HEK293 (cell line): Measurements from ENCODE around the gene SMIM7.

Experiments
- ATF2 ChIP-seq: fragments of 450-650 bp; formaldehyde crosslinking; IDR thresholded peaks from 2 replicates; pipeline ENCODE4 v1.5.1; 2016; ENCODE audit warnings: missing biosample characterization, missing genetic modification characterization, low read depth
- CTCF ChIP-seq: fragments of 450-650 bp; formaldehyde crosslinking; IDR thresholded peaks from 2 replicates; pipeline ENCODE4 v1.5.1; 2016; ENCODE audit warnings: missing biosample characterization, missing genetic modification characterization
- PATZ1 ChIP-seq: fragments of 450-650 bp; formaldehyde crosslinking; IDR thresholded peaks from 2 replicates; pipeline ENCODE4 v1.5.1; 2016; ENCODE audit warnings: missing biosample characterization, missing genetic modification characterization
- REST ChIP-seq: fragments of 450-650 bp; formaldehyde crosslinking; IDR thresholded peaks from 2 replicates; pipeline ENCODE4 v1.5.1; 2016; ENCODE audit warnings: missing biosample characterization, missing genetic modification characterization
- TSHZ1 ChIP-seq: fragments of 450-650 bp; formaldehyde crosslinking; IDR thresholded peaks from 2 replicates; pipeline ENCODE4 v1.5.1; 2016; ENCODE audit warnings: missing biosample characterization, missing genetic modification characterization, borderline replicate concordance
- ZBTB8A ChIP-seq: fragments of 450-650 bp; formaldehyde crosslinking; IDR thresholded peaks from 2 replicates; pipeline ENCODE4 v1.5.1; 2016; ENCODE audit warnings: missing biosample characterization, missing genetic modification characterization
- ZNF132 ChIP-seq: fragments of 450-650 bp; formaldehyde crosslinking; IDR thresholded peaks from 2 replicates; pipeline ENCODE4 v1.5.1; 2017; ENCODE audit warnings: missing biosample characterization, missing genetic modification characterization, borderline replicate concordance
- ZNF18 ChIP-seq: fragments of 450-650 bp; formaldehyde crosslinking; IDR thresholded peaks from 2 replicates; pipeline ENCODE4 v1.5.1; 2016; ENCODE audit warnings: missing biosample characterization, missing genetic modification characterization
- ZNF366 ChIP-seq: fragments of 450-650 bp; formaldehyde crosslinking; conservative IDR thresholded peaks from 2 replicates; pipeline ENCODE4 v1.5.1; 2016; ENCODE audit warnings: missing biosample characterization, missing genetic modification characterization
- ZNF518A ChIP-seq: fragments of 450-650 bp; formaldehyde crosslinking; conservative IDR thresholded peaks from 2 replicates; pipeline ENCODE4 v1.5.1; 2016; ENCODE audit warnings: low read depth, missing biosample characterization, missing genetic modification characterization
- ZNF76 ChIP-seq: fragments of 450-650 bp; formaldehyde crosslinking; IDR thresholded peaks from 2 replicates; pipeline ENCODE4; 2016; ENCODE audit warnings: low read depth, missing biosample characterization, missing genetic modification characterization, borderline replicate concordance

GRCh38 chr19:16655727-16656126, 4.2 kb downstream of the SMIM7 start:
- no peak for TF ChIP-seq CTCF (tag by site-specific recombination)
- no peak for TF ChIP-seq REST
- TF ChIP-seq ZBTB8A (tag by site-specific recombination): no peak
- no peak for TF ChIP-seq ZNF18 (tag by site-specific recombination)
- no peak for TF ChIP-seq PATZ1 (tag by site-specific recombination)
- TF ChIP-seq ZNF76 (tag by site-specific recombination): no peak
- TF ChIP-seq ZNF366 (tag by site-specific recombination): no peak
- TF ChIP-seq ZNF518A (tag by site-specific recombination): no peak
- no peak for TF ChIP-seq ZNF132 (tag by site-specific recombination)
- TF ChIP-seq TSHZ1 (tag by site-specific recombination): no peak
- no peak for TF ChIP-seq ATF2
